HG03342 (cell line): ENCODE measurements around the gene CSGALNACT2.
"Not testable (repeated sequence)": the region's sequence is repeated elsewhere in the genome, so short reads cannot be mapped to it uniquely, and the experiment has no call there.

Source experiments
- ATAC-seq: cut with Tn5 transposase; IDR thresholded peaks from one replicate; pipeline ENCODE4 v1.9.1; 2021; ENCODE audit warnings: mild to moderate bottlenecking, moderate library complexity; ENCODE audit not compliant: unreplicated experiment

The CSGALNACT2 gene

GRCh38 chr10:43211431-43212042 lies 73.3 kb downstream of the CSGALNACT2 start:
- ATAC-seq = no peak

GRCh38 chr10:43212043-43212721 lies 73.9 kb downstream of the CSGALNACT2 start:
- ATAC-seq = no peak

- ATAC-seq = no peak
Observed at GRCh38 chr10:43214071-43214955, 76.1 kb downstream of the CSGALNACT2 start.

GRCh38 chr10:43214956-43215561 lies 76.8 kb downstream of the CSGALNACT2 start:
- no peak for ATAC-seq

DNA sequence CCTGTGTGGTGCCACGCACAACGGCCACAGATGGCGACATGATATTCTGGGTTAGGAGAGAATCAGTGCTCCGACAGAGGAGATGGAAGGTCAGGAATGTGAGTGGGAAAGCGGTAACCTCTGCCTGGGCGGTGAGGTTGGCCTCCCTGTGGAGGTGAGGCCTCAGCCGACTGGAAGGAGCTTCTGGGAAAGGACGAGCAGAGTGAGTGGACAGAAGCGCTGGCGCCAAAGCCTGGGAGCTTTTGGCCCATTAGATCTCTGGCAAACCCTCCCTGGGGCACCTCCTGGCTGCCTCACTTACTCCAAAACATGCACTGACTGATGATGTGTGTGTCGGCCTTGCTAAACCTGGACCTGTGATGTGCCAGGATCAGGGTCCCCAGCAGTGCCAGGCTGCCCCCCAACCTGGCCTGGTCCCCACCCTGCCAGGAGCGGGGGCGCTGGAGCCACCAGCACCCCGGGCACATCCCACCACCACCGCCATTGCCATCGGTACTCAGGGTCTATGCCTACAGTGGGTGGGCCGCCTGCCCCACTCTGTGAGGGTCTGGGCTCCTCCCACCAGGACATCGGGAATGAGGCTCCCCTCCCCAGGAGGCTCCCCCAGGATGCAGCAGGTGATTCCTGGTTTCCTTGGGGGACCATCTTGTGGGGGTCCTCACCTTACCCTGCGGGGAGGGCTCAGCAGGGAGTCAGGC lies 77.7 kb downstream of the CSGALNACT2 start:
- ATAC-seq = no peak

DNA sequence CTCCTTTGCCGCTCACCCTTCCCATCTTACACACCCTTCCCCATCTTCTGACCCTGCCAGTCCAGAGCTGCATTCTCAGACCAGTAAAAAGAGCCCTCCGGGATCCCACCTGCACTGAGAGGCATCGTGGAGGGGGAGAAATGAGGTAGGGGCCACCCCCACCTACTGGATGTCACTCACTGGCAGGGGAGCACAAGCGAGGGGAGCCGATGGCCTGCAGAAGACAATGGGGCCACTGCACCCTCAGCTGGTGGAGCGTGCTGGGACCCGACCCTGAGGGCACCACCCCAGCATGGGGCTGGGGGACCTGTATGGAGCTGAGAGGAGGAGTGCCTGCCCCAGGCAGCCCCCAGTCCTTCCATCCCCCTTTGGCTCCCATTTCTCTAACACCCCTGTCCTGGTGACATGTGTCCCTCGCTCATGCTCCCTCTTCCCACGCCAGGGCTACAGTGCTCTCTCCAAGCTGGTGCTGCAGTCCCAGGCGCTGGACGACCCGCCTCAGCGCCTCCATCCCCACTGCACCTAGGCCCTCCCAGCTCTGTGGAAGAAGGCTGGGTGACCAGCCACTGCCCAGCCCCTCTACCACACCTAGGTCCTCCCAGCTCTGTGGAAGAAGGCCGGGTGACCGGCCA lies 78.8 kb downstream of the CSGALNACT2 start:
- no peak for ATAC-seq

DNA sequence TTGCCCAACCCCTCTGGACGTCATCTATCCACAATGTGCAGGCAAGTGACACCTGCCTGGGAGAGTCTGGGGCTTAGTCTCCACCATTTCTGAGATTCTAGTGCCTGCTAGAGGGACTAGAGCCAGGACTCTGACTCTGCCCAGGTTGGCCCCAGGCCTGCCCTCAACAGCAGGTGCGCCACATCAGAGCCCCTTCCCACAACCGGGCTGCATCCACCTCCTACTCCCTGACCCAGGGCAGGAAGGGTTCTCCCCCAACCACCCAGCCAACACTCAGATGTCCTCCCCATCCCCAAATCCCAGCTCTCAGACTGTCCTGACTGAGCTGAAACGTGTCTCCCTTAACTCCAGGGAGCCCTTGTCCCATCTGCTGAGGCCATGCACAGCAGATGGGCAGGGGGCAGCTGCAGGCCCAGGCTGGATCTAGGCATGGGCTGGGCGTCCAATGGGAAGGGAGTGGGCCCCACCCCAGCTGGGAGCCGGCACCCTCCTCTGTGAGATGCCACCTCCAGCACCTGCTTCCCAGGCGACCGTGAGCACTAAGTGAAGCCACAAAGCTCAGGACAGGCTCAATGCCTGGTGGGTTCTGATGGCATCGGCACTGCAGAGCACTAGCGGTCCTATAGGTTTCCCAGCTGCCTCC lies 79.4 kb downstream of the CSGALNACT2 start:
- ATAC-seq = no peak

- ATAC-seq = no peak
Observed at GRCh38 chr10:43218206-43218950, 80.1 kb downstream of the CSGALNACT2 start.

DNA sequence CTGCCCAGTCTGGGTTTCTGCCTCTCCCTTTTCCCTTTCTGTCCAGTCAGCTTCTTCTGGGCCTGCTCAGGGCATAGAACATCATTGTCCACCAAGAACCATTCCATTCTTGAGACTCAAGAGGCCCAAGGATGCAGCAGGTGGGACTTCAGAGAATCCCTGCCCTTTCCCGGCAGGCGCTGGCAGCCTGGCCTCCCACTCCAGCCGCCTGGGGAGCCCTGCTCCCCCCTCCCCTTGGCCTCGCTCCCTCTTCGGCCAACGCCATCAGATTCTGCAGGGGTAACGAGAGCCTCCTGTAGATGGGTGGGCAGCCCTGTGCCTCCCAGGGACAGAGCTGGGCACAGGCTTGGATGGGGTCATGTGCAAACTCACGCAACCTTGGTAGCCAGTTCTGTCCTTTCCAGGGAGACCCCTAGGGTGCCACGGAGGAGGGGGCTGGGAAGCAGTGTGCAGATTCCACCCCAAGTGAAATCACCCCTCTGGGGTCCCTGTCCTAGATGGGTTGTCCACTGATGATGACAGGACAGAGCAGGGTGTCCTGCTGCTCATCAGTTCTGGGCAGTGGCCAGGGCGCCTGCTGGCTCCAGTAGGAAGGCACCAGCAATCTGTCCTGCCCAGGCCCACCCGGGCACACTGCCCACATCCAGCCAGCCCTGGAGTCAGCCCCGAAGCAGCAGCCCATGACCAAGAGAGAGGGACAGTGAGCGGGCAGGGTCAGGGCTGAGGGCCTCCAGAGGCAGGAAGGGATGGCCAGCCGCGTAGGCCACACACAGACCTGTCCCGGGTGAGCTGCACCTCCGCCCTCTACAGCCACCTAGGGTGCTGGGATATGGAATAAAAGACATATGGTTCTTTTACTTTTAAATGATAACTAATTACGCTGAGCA lies 80.9 kb downstream of the CSGALNACT2 start:
- no peak for ATAC-seq

- no peak for ATAC-seq
Observed at GRCh38 chr10:43219848-43220247, 81.6 kb downstream of the CSGALNACT2 start.

DNA sequence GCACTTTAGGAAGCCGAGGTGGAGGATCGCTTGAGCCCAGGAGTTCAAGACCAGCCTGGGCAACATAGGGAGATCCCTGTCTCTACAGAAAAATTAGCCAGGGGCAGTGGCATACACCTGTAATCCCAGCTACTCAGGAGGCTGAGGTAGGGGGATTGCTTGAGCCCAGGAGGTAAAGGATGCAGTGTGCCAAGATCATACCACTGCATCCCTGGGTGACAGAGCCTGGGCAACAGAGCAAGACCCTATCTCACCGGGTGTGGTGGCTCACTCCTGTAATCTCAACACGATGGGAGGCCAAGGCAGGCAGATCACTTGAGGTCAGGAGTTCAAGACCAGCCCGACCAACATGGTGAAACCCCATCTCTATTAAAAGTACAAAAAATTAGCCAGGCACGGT lies 82.0 kb downstream of the CSGALNACT2 start:
- not testable (repeated sequence) for ATAC-seq

DNA sequence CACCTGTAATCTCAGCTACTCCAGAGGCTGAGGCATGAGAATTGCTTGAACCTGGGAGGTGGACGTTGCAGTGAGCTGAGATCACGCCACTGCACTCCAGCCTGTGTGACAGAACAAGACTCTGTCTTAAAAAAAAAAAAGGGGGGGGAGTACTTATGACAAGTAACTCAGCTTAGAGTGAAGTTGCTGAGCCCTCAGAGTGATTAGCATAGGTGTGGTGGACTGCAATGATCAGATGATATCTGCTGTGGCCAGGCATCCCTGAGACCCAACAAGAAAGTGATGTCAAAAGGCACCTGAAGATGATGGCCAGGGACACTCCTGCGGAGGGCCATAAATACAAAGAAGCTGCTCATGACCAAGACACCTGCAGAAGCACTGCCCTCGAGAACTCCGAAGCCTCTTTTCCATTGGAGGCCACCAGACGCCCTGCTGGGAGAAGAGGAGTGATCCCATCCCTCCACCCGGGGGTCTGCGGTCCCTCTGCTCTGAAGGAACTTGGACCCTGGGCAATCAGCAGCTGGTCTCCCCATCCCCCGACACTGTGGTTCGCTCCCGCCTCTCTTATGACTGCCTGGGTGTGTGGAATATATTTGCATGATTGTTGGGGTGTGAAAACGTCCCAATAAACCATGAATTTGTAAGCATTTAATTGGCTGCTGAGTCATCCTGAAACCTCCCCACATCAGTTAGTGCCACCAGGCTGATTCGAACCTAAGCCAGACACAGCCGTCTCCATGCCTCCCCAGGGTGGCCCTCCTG lies 82.6 kb downstream of the CSGALNACT2 start:
- no peak for ATAC-seq

DNA sequence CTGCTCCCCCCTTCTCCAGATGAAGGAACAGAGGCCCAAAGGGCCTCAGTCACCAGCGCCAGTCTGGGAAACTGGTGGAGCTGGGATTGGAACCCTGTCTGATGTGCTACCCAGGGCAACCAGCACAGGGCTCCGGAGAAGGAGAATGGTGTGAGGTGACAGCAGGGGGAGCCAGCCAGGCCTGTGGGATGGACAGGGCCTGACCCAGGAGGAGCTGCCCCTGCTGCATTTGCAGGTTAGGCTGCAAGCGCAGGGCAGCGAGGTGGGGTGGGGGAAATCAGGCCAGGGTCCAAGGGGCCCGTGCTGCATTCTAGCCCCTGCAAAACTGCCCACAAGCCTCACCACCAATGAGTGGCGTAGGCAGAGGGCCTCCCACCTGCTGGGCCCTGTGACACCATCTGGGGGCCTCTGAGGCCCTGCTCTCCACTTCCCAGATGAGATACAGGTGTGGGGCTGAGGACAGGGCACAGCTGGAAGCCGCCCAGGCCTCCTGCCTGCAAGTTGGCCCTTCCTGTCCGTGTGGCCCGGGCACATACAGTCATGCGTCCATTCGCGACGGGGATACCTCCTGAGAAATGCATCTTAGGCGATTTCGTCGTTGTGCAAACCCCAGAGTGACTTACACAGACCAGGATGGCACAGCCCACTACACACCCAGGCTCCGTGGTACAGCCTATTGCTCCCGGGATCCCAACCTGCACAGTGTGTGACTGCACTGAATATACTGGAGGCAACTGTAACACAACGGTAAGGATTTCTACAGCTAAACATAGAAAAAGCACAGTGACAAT lies 83.4 kb downstream of the CSGALNACT2 start:
- ATAC-seq = no peak

GRCh38 chr10:43222210-43222720 lies 84.0 kb downstream of the CSGALNACT2 start:
- ATAC-seq = no peak

- ATAC-seq = no peak
Observed at GRCh38 chr10:43223056-43223455, 84.8 kb downstream of the CSGALNACT2 start.

GRCh38 chr10:43224321-43224720 lies 86.1 kb downstream of the CSGALNACT2 start:
- ATAC-seq = no peak
